HG03520 (cell line): ENCODE data around the gene FGD1.

Source experiments
- ATAC-seq: cut with Tn5 transposase; IDR thresholded peaks from one replicate; pipeline ENCODE4 v1.9.1; 2021; ENCODE audit warnings: mild to moderate bottlenecking, moderate library complexity; ENCODE audit not compliant: unreplicated experiment

The FGD1 gene

GRCh38 chrX:54411732-54412131 lies 84.3 kb downstream of the FGD1 start:
- ATAC-seq = no peak

GRCh38 chrX:54407266-54407665 lies 88.8 kb downstream of the FGD1 start:
- ATAC-seq = no peak

GRCh38 chrX:54397113-54397512 lies 98.9 kb downstream of the FGD1 start:
- no peak for ATAC-seq
